CD14-positive monocyte (primary cell): ENCODE results near the gene OLFML3. TPM values are rescaled to one million over a fixed set of nuclear protein-coding genes. Genes with fewer than 3 reads are reported as not detected.

Source experiments
- DNase-seq, 3 donors: peaks; one replicate each; pipeline ENCODE4 v3.0.0-alpha.2; 2011 to 2022
- H2AFZ ChIP-seq: 2 replicates; pipeline ENCODE4 v1.6.0; 2012; ENCODE audit warnings: mild to moderate bottlenecking, low read depth, low read length, inconsistent platforms; ENCODE audit not compliant: insufficient read depth, poor library complexity, severe bottlenecking
- H3K27ac ChIP-seq, 2 donors: 1 replicate in 1 of 2; 2 replicates in 1 of 2; pipeline ENCODE4 v1.5.1; 2012 to 2013; ENCODE audit warnings: low read length in 2 of 2, control low read depth in 1 of 2, inconsistent platforms in 1 of 2, low read depth in 1 of 2, mild to moderate bottlenecking in 1 of 2
- H3K27me3 ChIP-seq, 2 donors: one replicate each; pipeline versions ENCODE4 v1.6.0 to v1.6.1; 2011 to 2013; ENCODE audit warnings: low read length in 2 of 2; ENCODE audit not compliant: control insufficient read depth in 2 of 2, insufficient read depth in 2 of 2
- H3K36me3 ChIP-seq, 2 donors: replicated peaks in 1 of 2; 1 replicate in 1 of 2; 2 replicates in 1 of 2; pipeline versions ENCODE4 v1.5.1 to v1.6.1; 2012 to 2013; ENCODE audit warnings: low read length in 2 of 2, control low read depth in 1 of 2, inconsistent platforms in 1 of 2, mild to moderate bottlenecking in 1 of 2; ENCODE audit not compliant: insufficient read depth in 2 of 2, control insufficient read depth in 1 of 2
- H3K4me1 ChIP-seq, 2 donors: 1 replicate in 1 of 2; 2 replicates in 1 of 2; pipeline versions ENCODE4 v1.5.1 to v1.6.1; 2012 to 2013; ENCODE audit warnings: low read length in 2 of 2, control low read depth in 1 of 2, inconsistent platforms in 1 of 2, mild to moderate bottlenecking in 1 of 2, moderate library complexity in 1 of 2; ENCODE audit not compliant: insufficient read depth in 2 of 2, control insufficient read depth in 1 of 2
- H3K4me2 ChIP-seq: replicated peaks from 2 replicates; pipeline ENCODE3; 2012; ENCODE audit warnings: low read length, moderate library complexity, mild to moderate bottlenecking; ENCODE audit not compliant: poor library complexity, severe bottlenecking; ENCODE audit errors: extremely low read depth
- H3K4me3 ChIP-seq, 3 experiments: fragments of 200-600 bp in 1 of 3; sonication (generic) in 1 of 3; replicated peaks in 1 of 3; 1 replicate in 2 of 3; 2 replicates in 1 of 3; pipeline ENCODE4 v1.5.1; 2011 to 2013; ENCODE audit warnings: low read length in 3 of 3, mild to moderate bottlenecking in 3 of 3, control low read depth in 2 of 3, low read depth in 2 of 3, inconsistent platforms in 1 of 3, moderate library complexity in 1 of 3
- H3K79me2 ChIP-seq: 2 replicates; pipeline ENCODE4 v1.6.0; 2012; ENCODE audit warnings: mild to moderate bottlenecking, control low read depth, inconsistent platforms, low read length, moderate library complexity; ENCODE audit not compliant: insufficient read depth
- H3K9ac ChIP-seq: 2 replicates; pipeline ENCODE4 v1.6.0; 2017; ENCODE audit warnings: low read length, mild to moderate bottlenecking; ENCODE audit not compliant: insufficient read depth, poor library complexity, severe bottlenecking
- H3K9me3 ChIP-seq, 2 donors: replicated peaks in 1 of 2; 1 replicate in 1 of 2; 2 replicates in 1 of 2; pipeline versions ENCODE4 v1.5.1 to v1.6.1; 2012 to 2013; ENCODE audit warnings: low read length in 2 of 2, control low read depth in 1 of 2; ENCODE audit not compliant: control insufficient read depth in 1 of 2, insufficient read depth in 1 of 2
- H4K20me1 ChIP-seq: 2 replicates; pipeline ENCODE4 v1.6.0; 2012; ENCODE audit warnings: mild to moderate bottlenecking, low read length, control low read depth, moderate library complexity; ENCODE audit not compliant: insufficient read depth
- H3K27ac Mint-ChIP-seq, 7 donors: one replicate each; pipeline ENCODE4 v1.8.0; 2020; ENCODE audit warnings: mild to moderate bottlenecking in 7 of 7, mixed read lengths in 7 of 7, moderate library complexity in 6 of 7, inconsistent platforms in 2 of 7
- H3K27me3 Mint-ChIP-seq, 3 donors: one replicate each; pipeline ENCODE4 v1.8.0; 2021 to 2022; ENCODE audit warnings: low read depth in 3 of 3, mild to moderate bottlenecking in 3 of 3, mixed read lengths in 3 of 3, moderate library complexity in 3 of 3, inconsistent platforms in 1 of 3
- H3K36me3 Mint-ChIP-seq, 2 donors: one replicate each; pipeline ENCODE4 v1.8.0; 2020; ENCODE audit warnings: mixed read lengths in 2 of 2, inconsistent platforms in 1 of 2, mild to moderate bottlenecking in 1 of 2
- H3K4me1 Mint-ChIP-seq: one replicate; pipeline ENCODE4 v1.8.0; 2020; ENCODE audit warnings: mild to moderate bottlenecking, mixed read lengths
- H3K4me3 Mint-ChIP-seq, 2 donors: one replicate each; pipeline ENCODE4 v1.8.0; 2020; ENCODE audit warnings: mild to moderate bottlenecking in 2 of 2, mixed read lengths in 2 of 2, moderate library complexity in 1 of 2
- H3K9me3 Mint-ChIP-seq, 7 donors: one replicate each; pipeline ENCODE4 v1.8.0; 2020 to 2022; ENCODE audit warnings: mixed read lengths in 7 of 7, mild to moderate bottlenecking in 6 of 7, moderate library complexity in 6 of 7, inconsistent platforms in 2 of 7
- CTCF ChIP-seq: fragments of 200-600 bp; IDR thresholded peaks from one replicate; pipeline ENCODE4 v1.8.0; 2022; ENCODE audit warnings: antibody characterized with exemption, mild to moderate bottlenecking
- WGBS: methylation state at CpG from one replicate; pipeline ENCODE4 v1.1.5; 2013; ENCODE audit warnings: missing lambda C conversion rate; ENCODE audit not compliant: insufficient coverage; 5-methylcytosine and 5-hydroxymethylcytosine counted together
- intact Hi-C, 2 donors: fragments of 100-400 bp; cut with micrococcal nuclease; formaldehyde crosslinking; loops; one replicate each; pipeline versions ENCODE4 v1.15.0 to v1.15.1; 2023
- polyA plus RNA-seq, 3 donors: library from polyadenylated mRNA; depleted of rRNA in 1 of 3; unstranded in 2 of 3; stranded (reverse) in 1 of 3; fragments of 300-500 nt in 2 of 3; fragments of >200 nt in 1 of 3; fragmentation: Illumina TruSeq in 2 of 3; gene quantifications; 1 replicate in 2 of 3; 2 replicates in 1 of 3; pipeline ENCODE4 v1.2.3, GENCODE V29; 2012 to 2021

Gene OLFML3
- polyA plus RNA-seq, 3 donors = 0.08 to 0.37 (median 0.28) TPM

GRCh38 chr1:113951719-113952118 lies 27.6 kb upstream of the OLFML3 start:
- H2AFZ ChIP-seq = no peak overlapping the region
- Mint-ChIP-seq H3K4me3 (no peak overlapping the region), H3K27ac (peak overlapping the region in 3 of 7 donors; percentile 8 to 75 (median 26)), H3K9me3 (no peaks in the 10 kb centered on the region), H3K4me1 (peaks cover 45% of the 10 kb centered on the region), H3K36me3 (peaks cover 32 to 62% of the 10 kb centered on the region in 2 donors), H3K27me3 (peaks cover 0 to 1% (median 0%) of the 10 kb centered on the region in 3 donors)
- DNase-seq = no peak
- no peaks in the 10 kb centered on the region for H3K9me3 ChIP-seq
- intact Hi-C loops = no loop called here
- H3K4me1 ChIP-seq = peaks cover 21 to 24% of the 10 kb centered on the region in 2 donors
- no peak overlapping the region for H3K4me3 ChIP-seq
- no CpG with 5 or more reads among the region's 2 CpGs for WGBS
- H3K27ac ChIP-seq = no peak overlapping the region
- no peak overlapping the region for H3K4me2 ChIP-seq
- H3K36me3 ChIP-seq = peaks cover 34 to 55% of the 10 kb centered on the region in 2 donors
- TF ChIP-seq CTCF = no peak
- peaks cover 98% of the 10 kb centered on the region for H3K79me2 ChIP-seq
- no peaks in the 10 kb centered on the region for H3K27me3 ChIP-seq
- H3K9ac ChIP-seq = no peak overlapping the region
- H4K20me1 ChIP-seq = peaks cover 78% of the 10 kb centered on the region

GRCh38 chr1:113957984-113958383 lies 21.3 kb upstream of the OLFML3 start:
- no peak for DNase-seq
- no peaks in the 10 kb centered on the region for H3K27me3 Mint-ChIP-seq
- peaks cover 17% of the 10 kb centered on the region for H3K4me1 Mint-ChIP-seq
- H2AFZ ChIP-seq = no peak overlapping the region
- no peak overlapping the region for H3K9ac ChIP-seq
- intact Hi-C loops = loop anchor here in 1 of 2 donors (5.0 kb wide), 1 partner anchor 36 kb away; no protein-coding TSS in a partner anchor
- peak overlapping the region in 4 of 7 donors; percentile 46 to 74 (median 55) for H3K27ac Mint-ChIP-seq
- TF ChIP-seq CTCF = no peak
- no peaks in the 10 kb centered on the region for H3K9me3 ChIP-seq
- peak overlapping the region in 1 of 2 donors; percentile 21 for H3K27ac ChIP-seq
- peaks cover 5% of the 10 kb centered on the region in 2 donors for H3K4me1 ChIP-seq
- no peaks in the 10 kb centered on the region for H3K27me3 ChIP-seq
- no peak overlapping the region for H3K4me3 Mint-ChIP-seq
- H3K36me3 ChIP-seq = peaks cover 87 to 94% of the 10 kb centered on the region in 2 donors
- peaks cover 76 to 80% of the 10 kb centered on the region in 2 donors for H3K36me3 Mint-ChIP-seq
- no peak overlapping the region for H3K4me2 ChIP-seq
- H4K20me1 ChIP-seq = peaks cover 37% of the 10 kb centered on the region
- WGBS = no CpG with 5 or more reads among the region's 1 CpG
- no peaks in the 10 kb centered on the region for H3K9me3 Mint-ChIP-seq
- H3K4me3 ChIP-seq = no peak overlapping the region
- H3K79me2 ChIP-seq = peaks cover 67% of the 10 kb centered on the region
